ENCODE results near the gene MZF1.
A peak's percentile ranks its signal among the peaks of the same experiment; 100 is the strongest.
"Not testable (repeated sequence)": the region's sequence is repeated elsewhere in the genome, so short reads cannot be mapped to it uniquely, and the experiment has no call there.

Gene MZF1

DNA sequence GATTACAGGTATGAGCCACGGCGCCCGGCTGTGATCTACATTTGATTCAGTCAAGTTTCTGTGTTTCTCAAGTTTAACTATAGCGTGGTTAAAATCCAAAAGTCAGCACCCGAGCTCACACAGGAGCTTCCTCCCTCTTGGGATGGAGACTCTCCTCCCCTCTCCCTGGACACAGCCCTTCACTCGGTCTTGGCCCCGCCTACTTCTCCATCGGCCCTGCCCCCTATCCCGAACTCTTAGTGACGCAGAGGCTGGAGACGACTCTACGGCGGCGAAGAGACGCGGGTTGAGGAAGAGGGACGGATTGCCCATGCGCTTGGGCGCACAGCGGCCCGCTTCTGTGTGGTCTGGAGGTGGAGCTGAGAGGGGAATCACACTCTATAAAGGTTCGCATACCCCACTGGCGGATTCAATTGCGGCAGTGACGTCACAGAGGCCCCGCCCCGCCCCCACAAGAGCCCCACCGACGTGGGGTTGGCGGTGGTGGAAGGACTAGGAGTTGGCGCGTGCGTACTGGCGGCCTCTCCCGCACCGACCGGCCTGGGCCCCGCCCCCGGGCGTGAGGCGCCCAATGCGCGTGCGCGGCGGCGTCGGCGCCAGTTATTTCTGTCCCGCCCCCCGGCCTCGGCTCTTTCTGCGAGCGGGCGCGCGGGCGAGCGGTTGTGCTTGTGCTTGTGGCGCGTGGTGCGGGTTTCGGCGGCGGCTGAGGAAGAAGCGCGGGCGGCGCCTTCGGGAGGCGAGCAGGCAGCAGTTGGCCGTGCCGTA, 29.1 kb downstream of the MZF1 start, which contains the start of gene TRIM28:
Gene TRIM28 (plus strand): TSS at position 239 of the 765 bp plus-strand sequence. CDS start 694 bp downstream, outside the sequence.
- peak; percentile 94 for FAIRE-seq
- DNase-seq (ENCODE audit: insufficient read length, low spot score), result peak; percentile 98

DNA sequence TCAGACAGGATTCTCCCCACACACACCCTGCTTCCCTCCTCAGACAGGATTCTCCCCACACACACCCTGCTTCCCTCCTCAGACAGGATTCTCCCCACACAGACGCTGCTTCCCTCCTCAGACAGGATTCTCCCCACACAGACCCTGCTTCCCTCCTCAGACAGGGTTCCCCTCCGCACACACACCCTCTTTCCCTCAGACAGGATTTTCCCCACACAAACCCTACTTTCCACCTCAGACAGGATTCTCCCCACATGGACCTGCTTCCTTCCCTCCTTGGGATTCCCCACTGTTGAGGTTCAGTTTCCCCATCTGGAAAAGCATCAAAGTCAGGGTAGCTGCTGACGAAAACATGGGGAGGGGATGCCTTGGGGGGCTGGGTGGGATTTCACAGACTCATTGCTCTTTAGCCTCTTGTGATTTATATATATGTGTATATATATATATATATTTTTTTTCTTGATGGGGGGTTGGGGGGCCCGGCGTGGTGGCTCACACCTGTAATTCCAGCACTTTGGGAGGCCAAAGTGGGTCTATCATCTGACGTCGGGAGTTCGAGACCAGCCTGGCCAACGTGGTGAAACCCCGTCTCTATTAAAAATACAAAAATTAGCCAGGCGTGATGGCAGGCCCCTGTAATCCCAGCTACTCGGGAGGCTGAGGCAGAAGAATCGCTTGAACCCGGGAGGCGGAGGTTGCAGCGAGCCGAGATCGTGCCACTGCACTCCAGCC, 30.3 kb downstream of the MZF1 start:
- not testable (repeated sequence) for DNase-seq (ENCODE audit: insufficient read length, low spot score); FAIRE-seq

DNA sequence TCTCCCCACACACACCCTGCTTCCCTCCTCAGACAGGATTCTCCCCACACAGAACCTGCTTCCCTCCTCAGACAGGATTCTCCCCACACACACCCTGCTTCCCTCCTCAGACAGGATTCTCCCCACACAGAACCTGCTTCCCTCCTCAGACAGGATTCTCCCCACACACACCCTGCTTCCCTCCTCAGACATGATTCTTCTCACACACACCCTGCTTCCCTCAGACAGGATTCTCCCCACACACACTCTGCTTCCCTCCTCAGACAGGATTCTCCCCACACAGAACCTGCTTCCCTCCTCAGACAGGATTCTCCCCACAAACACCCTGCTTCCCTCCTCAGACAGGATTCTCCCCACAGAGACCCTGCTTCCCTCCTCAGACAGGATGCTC, 34.0 kb downstream of the MZF1 start:
- not testable (repeated sequence) for FAIRE-seq; DNase-seq (ENCODE audit: insufficient read length, low spot score)

DNA sequence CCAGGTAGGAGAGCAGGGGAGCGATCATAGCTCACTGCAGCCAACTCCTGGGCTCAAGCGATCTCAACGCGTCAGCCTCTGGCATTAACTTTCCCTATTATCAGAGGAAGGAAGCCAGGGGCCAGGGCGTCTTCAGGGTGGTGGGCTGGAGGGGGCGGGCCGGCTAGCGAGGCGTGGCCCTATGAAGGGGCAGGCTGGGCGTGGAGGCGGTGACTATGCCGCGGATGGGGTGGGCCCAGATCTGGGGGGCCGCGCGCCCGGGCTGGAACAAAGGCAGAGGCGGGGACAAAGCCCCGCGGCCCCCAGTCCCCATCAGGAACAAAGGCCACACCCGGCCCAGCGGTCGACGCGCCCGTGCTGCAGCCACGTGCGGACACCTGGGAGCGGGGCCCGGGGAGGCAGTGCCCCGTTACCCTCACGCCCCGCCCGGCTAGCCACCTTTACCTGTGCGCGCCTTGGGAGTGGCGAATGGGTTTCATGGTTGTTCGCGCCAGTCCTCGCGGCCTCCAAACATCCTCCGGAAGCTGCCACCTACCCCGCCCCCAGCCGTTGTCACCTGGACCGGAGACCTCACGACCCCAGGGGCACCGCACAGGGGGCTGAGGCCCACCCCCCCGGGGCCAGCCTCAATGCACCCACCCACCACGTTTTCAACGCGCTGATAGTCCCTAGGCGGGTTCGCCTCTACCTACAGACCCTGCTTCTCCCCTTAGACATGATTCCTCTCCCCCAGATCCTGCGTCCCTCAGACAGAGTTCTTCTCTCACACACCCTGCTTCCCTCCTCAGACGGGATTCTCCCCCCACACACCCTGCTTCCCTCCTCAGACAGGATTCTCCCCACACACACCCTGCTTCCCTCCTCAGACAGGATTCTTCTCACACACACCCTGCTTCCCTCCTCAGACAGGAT, 34.6 kb downstream of the MZF1 start:
- no peak for DNase-seq (ENCODE audit: insufficient read length, low spot score)
- no peak for FAIRE-seq

DNA sequence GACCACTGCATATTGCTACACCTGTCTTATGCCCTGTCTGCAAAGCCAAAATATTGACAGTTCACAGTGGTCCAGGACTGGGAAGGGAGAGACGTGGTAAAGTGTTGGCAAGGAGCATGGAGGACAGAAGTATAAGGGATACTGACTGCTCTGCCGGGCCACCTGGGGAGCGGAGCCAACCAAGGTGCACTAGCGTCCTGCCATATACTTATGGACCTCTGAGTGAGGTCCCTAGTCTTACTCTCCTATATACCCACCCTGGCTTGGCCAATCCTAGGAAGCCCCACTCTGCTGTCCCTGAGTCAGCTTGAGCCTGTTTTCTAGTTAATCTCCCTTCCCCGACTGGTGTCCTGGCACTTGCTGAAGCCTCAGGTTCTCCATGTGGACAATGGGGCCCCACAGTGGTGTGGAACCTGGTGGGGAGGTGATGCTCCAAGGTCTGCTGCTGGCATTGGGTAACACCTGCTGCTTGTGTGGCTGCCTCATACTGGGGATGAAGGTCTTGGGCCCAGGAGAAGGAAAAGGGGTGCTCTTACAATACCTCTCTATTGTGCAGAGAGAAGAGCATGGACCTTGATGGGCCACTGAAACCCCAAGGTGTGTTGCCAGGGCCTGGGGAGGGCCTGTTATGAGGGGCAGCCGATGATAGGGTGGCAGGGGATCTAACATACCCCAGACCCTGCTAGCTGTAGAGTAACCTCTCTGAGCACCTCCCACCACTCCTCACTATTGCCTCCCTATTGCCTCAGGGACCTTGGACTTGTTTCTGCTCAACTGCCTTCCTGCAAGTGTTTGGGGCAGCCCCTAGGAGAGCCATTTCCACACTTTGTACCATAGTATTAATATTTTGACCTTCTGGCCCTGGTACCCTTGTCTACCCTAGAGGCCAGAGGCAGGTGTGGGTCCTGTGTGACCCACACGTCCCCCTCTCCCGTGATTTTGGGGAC, 36.0 kb downstream of the MZF1 start:
- no peak for DNase-seq (ENCODE audit: insufficient read length, low spot score)
- no peak for FAIRE-seq

DNA sequence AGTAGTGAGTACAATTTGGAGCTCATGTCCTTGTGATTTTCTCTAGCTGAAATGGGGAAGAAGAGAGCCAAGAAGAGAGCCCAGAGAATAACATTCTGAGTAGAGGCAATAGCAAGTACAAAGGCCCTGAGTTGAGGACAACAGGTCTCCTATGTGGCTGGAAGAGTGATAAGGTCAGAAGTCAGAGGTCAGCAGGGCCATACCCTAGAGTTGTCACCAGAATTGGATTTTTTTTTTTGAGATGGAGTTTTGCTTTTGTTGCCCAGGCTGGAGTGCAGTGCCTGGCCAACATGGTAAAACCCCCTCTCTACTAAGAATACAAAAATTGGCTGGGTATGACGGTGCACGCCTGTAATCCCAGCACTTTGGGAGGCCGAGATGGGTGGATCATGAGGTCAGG, 37.3 kb downstream of the MZF1 start:
- FAIRE-seq, result no peak
- no peak for DNase-seq (ENCODE audit: insufficient read length, low spot score)

DNA sequence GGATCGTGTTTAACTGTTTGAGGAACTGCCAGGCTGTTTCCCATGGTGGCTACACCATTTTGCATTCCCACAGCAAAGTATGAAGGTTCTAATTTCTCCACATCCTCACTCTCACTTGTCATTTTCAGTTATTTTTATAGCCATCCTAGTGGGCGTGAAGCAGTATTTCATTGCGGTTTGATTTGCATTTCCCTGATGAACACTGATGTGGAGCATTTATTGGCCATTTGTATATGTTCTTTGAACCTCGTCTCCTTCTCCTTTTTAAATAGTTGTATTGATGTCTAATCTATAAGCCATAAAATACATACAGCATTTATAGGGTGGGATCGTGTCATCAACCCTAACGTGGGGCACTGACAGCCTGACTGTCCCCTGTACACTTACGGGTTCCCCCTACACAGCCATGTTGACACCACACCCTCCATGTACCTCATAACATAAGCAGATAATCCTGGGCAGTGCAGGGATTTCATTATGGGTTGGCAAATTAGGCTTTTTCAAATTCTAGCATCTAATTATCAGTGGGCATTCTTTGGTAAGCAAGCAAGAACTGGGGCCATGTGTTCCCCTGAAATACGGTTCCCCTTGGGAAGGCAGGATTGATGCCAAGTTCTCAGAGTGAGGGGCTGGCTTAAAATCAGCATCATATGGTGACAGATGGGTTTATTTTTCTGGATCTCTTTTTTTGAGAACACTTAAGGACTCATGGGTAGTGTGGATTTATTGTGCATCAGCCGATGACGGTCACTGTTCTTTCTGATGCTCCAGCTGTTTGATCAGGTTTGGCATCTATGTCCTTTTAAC, 41.9 kb downstream of the MZF1 start:
- DNase-seq (ENCODE audit: insufficient read length, low spot score), result no peak

DNA sequence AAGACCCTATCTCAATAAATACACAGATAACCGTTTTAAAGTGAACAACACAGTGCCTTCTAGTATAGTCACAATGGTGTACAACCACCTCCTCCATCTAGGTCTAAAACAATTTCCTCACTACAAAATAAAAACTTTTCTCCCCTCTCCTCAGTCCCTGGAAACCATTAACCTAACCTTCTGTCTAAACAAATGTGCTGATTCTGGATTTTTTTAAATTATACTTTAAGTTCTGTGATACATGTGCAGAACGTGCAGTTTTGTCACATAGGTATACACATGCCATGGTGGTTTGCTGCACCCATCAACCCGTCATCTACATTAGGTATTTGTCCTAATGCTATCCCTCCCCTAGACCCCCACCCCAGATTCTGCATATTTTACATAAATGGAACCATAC, 43.7 kb downstream of the MZF1 start:
- FAIRE-seq (no peak), DNase-seq (ENCODE audit: insufficient read length, low spot score) (no peak)

More for the DNA sequence above, 41.9 kb downstream of the MZF1 start:
- no peak for FAIRE-seq

DNA sequence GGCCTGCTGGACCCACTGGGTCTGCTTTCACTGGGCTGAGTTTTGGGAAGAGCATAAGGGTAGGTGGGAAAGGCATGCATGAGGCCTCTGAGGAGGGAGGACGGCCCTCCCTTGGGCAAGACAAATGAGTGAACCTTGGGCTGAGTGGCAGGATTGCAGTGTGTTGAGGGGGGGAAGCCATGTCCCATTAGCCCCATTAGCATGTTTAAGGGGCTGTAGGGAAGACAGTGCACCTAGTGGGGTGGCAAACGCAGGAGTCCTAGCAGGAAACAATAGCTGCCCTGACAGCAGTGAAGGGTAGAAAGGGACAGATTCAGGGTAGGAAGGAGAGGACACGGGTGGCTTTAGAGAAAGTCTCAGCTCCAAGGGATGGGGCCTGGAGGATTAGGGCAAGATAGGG, 50.4 kb downstream of the MZF1 start:
- DNase-seq (ENCODE audit: insufficient read length, low spot score) (no peak), FAIRE-seq (no peak)

DNA sequence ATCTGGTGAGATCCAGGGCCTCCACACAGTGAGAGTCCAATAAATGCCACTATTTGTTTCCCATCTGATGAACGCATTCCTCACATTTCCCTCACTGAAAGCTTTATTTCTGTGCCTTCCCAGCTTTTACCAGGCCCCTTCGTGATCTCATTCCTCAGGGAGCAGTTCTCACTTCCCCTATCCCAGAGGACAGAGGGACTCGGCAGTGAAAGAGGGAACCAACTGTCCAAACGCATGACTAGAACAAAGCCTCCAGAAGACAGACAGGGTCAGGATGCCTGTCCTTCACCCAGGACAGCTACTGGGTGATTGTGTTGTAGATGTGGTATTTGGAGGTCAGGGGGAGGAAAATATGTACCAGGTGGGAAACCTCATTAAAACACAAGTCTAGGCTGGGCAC, 51.5 kb downstream of the MZF1 start:
- FAIRE-seq, result no peak
- DNase-seq (ENCODE audit: insufficient read length, low spot score), result no peak

DNA sequence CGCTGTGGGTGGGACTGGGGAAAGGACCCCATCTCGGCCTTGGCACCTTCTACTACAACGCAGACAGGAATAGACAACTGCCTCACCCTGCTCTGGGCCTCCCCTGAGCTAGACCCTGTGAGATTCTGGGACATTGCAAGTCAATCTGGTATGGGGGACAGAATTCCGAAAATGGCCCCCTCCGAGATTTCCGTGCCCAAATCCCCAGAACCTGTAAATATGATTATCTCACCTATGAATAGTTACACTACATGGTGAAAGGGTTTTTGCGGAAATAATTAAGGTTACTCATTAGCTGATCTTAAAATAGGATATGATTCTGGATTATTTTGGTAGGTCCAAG, 52.9 kb downstream of the MZF1 start:
- FAIRE-seq (no peak), DNase-seq (ENCODE audit: insufficient read length, low spot score) (no peak)

DNA sequence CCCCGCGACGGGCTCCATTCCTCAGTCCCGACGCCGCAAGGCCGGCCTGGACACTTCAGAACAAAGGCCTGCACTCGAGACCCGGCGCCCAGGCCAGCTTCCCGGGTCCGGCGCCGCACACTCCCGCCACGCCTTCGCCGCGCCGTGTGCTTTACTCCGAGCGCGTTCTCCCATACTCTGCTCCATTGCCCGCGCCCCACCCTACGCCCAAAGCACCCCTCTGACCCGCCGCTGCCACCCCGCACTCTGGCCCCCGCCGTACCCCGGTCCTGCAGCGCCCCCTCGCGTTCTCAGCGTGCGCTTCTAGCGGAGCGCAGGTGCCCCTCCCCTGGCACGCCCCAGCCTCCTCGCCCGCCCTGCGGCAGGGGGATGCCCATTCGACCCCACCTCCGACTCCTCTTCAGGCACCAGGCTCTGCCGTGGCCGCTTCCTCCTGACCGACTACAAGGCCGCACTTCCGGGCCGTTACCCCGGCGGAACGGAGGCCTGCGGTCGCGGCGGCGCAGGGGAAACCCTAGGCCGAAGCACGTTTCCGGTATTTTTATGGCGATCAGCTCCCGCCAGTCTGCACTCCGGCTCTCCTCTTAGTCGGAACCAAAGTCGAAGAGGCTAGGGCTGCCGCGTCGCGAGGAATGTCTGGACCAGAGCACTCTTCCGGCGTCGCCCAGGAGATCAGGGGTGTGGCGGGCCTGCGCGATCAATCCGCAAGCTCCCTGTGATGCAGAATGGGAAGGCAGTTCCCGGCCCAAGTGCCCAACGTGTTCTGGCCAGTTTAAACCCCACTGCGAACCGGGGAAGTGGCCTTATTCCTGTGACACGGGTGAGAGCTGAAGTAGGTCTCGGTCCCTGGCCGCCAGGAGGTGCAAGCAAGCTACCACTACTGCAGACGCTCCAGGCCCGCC, 53.5 kb downstream of the MZF1 start, which contains the start of gene ZBTB45:
Gene ZBTB45 (minus strand): TSS at position 456 of the 902 bp plus-strand sequence. CDS start 2,137 bp downstream, outside the sequence.
- DNase-seq (ENCODE audit: insufficient read length, low spot score) (peak; percentile 85), FAIRE-seq (peak; percentile 86)

DNA sequence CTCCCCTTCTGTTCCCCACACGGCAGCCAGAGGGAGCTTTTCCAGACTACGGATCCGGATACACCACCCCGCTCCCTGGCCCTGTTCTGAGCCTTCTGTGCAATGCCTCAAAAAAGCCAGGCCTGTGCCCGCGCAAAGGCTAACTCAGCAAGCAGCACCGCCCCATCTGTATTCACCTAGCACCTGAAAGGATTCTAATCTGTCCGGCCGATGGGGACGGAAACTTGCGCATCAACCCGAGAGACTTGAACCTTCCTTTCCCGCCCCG, 54.1 kb downstream of the MZF1 start:
- FAIRE-seq (peak; percentile 23), DNase-seq (ENCODE audit: insufficient read length, low spot score) (peak; percentile 84)

DNA sequence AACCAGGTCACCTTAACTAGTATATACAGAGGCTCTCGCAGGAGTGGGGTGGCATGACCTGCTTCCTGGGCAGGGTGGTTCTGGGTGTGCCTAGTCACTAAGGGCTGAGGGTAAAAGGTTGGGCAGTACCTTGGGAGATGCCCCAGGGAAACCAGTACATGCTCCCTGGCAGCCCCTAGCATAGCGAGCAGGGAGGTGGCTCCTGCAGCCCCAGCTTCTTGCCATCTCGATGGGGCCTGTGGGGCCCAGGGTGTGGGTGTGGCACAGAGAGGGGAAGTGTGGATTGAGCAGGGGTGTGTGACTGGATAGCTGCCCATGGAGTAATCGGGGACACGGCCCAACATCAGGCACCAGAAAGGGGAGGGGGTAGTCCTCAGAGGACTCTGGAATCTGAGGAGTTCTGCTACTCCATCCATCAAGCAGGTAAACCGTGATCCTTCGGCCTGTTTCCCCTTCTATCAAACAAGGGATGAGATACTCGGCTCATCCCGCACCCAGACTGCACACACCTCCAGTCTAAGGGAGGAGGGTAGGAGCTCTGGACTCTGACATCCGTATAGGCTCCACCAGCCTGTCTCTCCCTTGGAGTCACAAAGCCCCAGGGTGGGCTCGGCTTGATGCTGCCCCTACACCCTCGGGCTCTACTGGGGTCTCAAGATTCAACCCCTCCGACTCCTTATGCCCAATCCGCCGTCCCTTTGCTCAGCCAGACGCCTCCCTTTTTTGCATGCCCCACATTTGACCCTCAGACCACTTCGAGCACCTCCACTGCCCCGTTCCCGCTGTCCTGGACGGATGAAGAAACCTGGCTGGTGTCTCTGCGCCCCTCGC, 54.7 kb downstream of the MZF1 start:
- FAIRE-seq (no peak), DNase-seq (ENCODE audit: insufficient read length, low spot score) (no peak)

DNA sequence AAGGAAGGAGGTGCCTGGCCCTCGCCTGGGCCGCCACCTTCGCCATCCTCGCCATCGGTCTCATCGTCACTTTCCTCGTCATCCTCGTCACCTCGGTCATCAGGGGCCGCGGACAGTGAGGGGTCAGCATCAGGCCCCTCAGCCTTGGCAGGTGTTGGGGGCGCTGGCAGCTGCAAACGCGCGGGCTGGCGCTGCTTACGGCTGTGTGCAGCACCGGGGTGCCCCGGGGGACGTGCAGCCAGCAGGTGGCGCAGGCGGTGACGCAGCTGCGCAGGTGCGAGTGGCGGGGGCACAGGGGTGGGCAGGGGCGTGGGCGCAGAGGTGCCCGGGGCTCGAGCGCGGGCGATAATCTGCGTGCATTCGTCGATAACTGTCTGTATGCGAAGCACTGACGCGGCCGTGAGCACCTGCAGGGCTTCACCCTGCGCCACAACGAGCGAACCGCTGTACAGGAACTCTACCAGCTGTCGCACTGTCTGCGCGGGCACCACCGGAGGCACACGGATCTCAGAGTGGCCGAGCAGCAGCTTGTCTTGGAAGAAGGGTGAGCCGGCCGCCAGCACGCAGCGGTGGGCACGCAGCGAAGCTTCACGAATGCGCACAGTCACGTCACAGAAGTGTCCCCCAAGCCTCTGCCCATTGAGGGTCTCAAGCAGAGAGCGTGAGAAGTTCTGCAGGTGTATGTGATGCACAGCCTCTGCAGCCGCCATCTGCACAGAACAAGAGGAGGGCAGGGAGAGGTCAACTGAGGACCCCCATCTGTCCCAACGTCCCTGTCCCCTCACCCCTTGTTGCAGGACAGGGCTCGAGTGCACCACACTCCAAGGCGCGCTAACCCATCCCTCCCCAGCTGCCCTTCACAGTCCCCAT, 55.9 kb downstream of the MZF1 start:
- FAIRE-seq (no peak), DNase-seq (ENCODE audit: insufficient read length, low spot score) (no peak)

DNA sequence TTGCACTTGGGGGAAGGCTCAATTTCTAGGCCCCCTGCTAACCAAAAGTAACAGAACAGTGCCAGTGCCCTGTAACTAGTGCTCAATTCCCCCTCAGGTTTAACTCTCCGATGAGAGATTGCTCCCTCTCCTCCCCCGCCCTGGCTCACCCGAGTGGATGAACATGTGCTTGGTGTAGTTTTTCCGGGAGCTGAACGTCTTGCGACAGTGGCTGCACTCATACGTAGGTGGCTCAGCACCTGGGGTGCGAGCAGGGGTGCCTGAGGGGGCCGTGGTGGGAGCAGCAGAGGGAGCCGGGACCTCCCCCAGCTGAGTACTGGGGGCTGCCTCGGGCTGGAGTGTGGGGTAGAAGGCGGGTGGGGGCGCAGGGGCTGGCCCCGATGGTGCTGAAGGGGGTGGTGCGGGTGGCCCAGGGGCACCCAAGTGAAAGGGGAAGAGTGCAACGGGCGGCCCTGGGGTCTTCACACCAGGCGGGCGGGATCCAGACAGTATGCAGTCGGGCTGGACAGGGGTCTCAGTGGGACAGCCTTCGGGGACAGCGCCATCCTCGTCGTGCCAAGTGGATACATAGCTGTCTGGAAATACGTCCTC, 56.8 kb downstream of the MZF1 start:
- no peak for DNase-seq (ENCODE audit: insufficient read length, low spot score)
- no peak for FAIRE-seq

All from HTR-8/SVneo (cell line).